HCT116 (cell line): ENCODE measurements around the gene BDH1. TPM values are rescaled to one million over a fixed set of nuclear protein-coding genes. Genes with fewer than 3 reads are reported as not detected.

Experiments
- ATAC-seq: fragments of 200-7000 bp; cut with Tn5 transposase; 2 replicates; pipeline ENCODE4 v1.9.1; 2020; ENCODE audit warnings: mild to moderate bottlenecking, moderate library complexity
- BruUV-seq: library from RNA; stranded (reverse); fragments of 400-500 nt; replicated peaks from 2 replicates; lab custom pipeline; 2021; lab: Mats Ljungman, UMichigan
- CTCF ChIA-PET: fragments of 300-600 bp; sonication (Branson Sonifier 250); formaldehyde crosslinking; loops from one replicate; lab custom pipeline; 2021; ENCODE audit warnings: antibody characterized with exemption; lab: Charles Lee
- POLR2A ChIA-PET: fragments of 300-600, 350-600 bp; sonication (Branson Sonifier 250); formaldehyde crosslinking; loops from one replicate; lab custom pipeline; 2021; ENCODE audit warnings: antibody characterized with exemption; lab: Charles Lee
- RAD21 ChIA-PET, 2 experiments: fragments of 300-600 bp; sonication (Branson Sonifier 250); formaldehyde crosslinking; loops; one replicate each; lab custom pipeline; 2023; ENCODE audit warnings: low total read pairs in 2 of 2; ENCODE audit not compliant: uncharacterized antibody in 2 of 2, unreplicated experiment in 2 of 2, low non-redundant PET in 1 of 2; lab: Charles Lee
- DNase-seq: peaks from one replicate; pipeline ENCODE4 v3.0.0-alpha.2; 2010; ENCODE audit warnings: low read depth, low spot score
- H2AFZ ChIP-seq: fragments of 200-600 bp; shearing (Covaris generic), sonication (generic); 2 replicates; pipeline ENCODE4 v1.6.1; 2017; ENCODE audit warnings: low read depth, mixed run types, mixed read lengths, antibody characterized with exemption, low read length; ENCODE audit not compliant: poor library complexity, severe bottlenecking
- H3K27ac ChIP-seq: 2 replicates; pipeline ENCODE4 v1.5.1; 2012; ENCODE audit warnings: low read depth, low read length
- H3K27me3 ChIP-seq: fragments of 200-600 bp; sonication (generic); 2 replicates; pipeline ENCODE4 v1.6.1; 2016; ENCODE audit warnings: mixed run types, low read length, mixed read lengths; ENCODE audit not compliant: insufficient read depth
- H3K36me3 ChIP-seq, 2 experiments: fragments of 200-500 bp in 1 of 2; fragments of 200-600 bp in 1 of 2; sonication (Bioruptor generic) in 1 of 2; sonication (generic) in 1 of 2; 2 replicates each; pipeline versions ENCODE4 v1.5.1 to v1.6.1; 2014 to 2016; ENCODE audit warnings: low read length in 2 of 2, inconsistent platforms in 1 of 2, mixed read lengths in 1 of 2, mixed run types in 1 of 2; ENCODE audit not compliant: insufficient read depth in 2 of 2, control insufficient read depth in 1 of 2
- H3K4me1 ChIP-seq, 2 experiments: fragments of 200-600 bp in 1 of 2; sonication (generic) in 1 of 2; 2 replicates each; pipeline versions ENCODE4 v1.5.1 to v1.6.1; 2012 to 2017; ENCODE audit warnings: low read length in 2 of 2, inconsistent platforms in 1 of 2, mild to moderate bottlenecking in 1 of 2, mixed read lengths in 1 of 2, mixed run types in 1 of 2, moderate library complexity in 1 of 2; ENCODE audit not compliant: insufficient read depth in 2 of 2, control insufficient read depth in 1 of 2
- H3K4me2 ChIP-seq: fragments of 200-600 bp; sonication (generic); 2 replicates; pipeline ENCODE4 v1.6.1; 2017; ENCODE audit warnings: mixed run types, low read length, mixed read lengths
- H3K4me3 ChIP-seq, 2 experiments: fragments of 200-600 bp in 1 of 2; sonication (generic) in 1 of 2; replicated peaks in 1 of 2; 2 replicates each; pipeline ENCODE4 v1.5.1; 2011 to 2016; ENCODE audit warnings: low read length in 2 of 2, control low read depth in 1 of 2, low read depth in 1 of 2, mild to moderate bottlenecking in 1 of 2, mixed read lengths in 1 of 2, mixed run types in 1 of 2
- H3K79me2 ChIP-seq: fragments of 200-600 bp; sonication (generic); 2 replicates; pipeline ENCODE4 v1.6.1; 2017; ENCODE audit warnings: mild to moderate bottlenecking, mixed run types, low read length, moderate library complexity, mixed read lengths; ENCODE audit not compliant: insufficient read depth
- H3K9ac ChIP-seq: fragments of 200-600 bp; sonication (generic); 2 replicates; pipeline ENCODE4 v1.6.1; 2016; ENCODE audit warnings: low read length, mixed read lengths
- H3K9me2 ChIP-seq: fragments of 200-600 bp; sonication (generic), shearing (Covaris generic); 2 replicates; pipeline ENCODE4 v1.6.1; 2017; ENCODE audit warnings: mixed run types, mild to moderate bottlenecking, moderate library complexity; ENCODE audit not compliant: insufficient read depth
- H3K9me3 ChIP-seq, 2 experiments: fragments of 200-500 bp in 1 of 2; fragments of 200-600 bp in 1 of 2; sonication (Bioruptor generic) in 1 of 2; sonication (generic) in 1 of 2; 2 replicates each; pipeline ENCODE4 v1.6.1; 2014 to 2017; ENCODE audit warnings: low read length in 2 of 2, mixed read lengths in 2 of 2, inconsistent platforms in 1 of 2, low read depth in 1 of 2, mild to moderate bottlenecking in 1 of 2, mixed run types in 1 of 2, moderate library complexity in 1 of 2; ENCODE audit not compliant: control insufficient read depth in 1 of 2, insufficient read depth in 1 of 2
- H4K20me1 ChIP-seq: fragments of 200-600 bp; sonication (generic), shearing (Covaris generic); 2 replicates; pipeline ENCODE4 v1.6.1; 2017; ENCODE audit warnings: mixed run types, mild to moderate bottlenecking, moderate library complexity; ENCODE audit not compliant: insufficient read depth
- CBX3 ChIP-seq: IDR thresholded peaks from 2 replicates; pipeline ENCODE4 v1.6.1; 2012; ENCODE audit warnings: low read depth
- EZH2phosphoT487 ChIP-seq: fragments of 200-600 bp; IDR thresholded peaks from 2 replicates; pipeline ENCODE4 v1.6.1; 2018; ENCODE audit warnings: antibody characterized with exemption, borderline replicate concordance
- MAX ChIP-seq: IDR thresholded peaks from 2 replicates; pipeline ENCODE4 v1.6.1; 2012
- SP1 ChIP-seq: IDR thresholded peaks from 2 replicates; pipeline ENCODE4 v1.6.1; 2012; ENCODE audit warnings: low read depth
- SRF ChIP-seq: IDR thresholded peaks from 2 replicates; pipeline ENCODE4 v1.6.1; 2012; ENCODE audit warnings: low read depth
- ZBTB33 ChIP-seq: IDR thresholded peaks from 2 replicates; pipeline ENCODE4 v1.6.1; 2011; ENCODE audit warnings: mild to moderate bottlenecking, low read length, moderate library complexity; ENCODE audit not compliant: insufficient replicate concordance; ENCODE audit errors: extremely low read depth
- intact Hi-C: fragments of 100-400 bp; cut with micrococcal nuclease; formaldehyde crosslinking; loops from 2 replicates; pipeline ENCODE4 v1.10.0; 2022
- total RNA-seq: library from RNA; stranded (reverse); gene quantifications from one replicate; pipeline ENCODE4 v1.2.1, GENCODE V29; 2021; ENCODE audit not compliant: unreplicated experiment

Gene BDH1
- total RNA-seq, 1 experiment from 2014 or later = 26.6 TPM

GRCh38 chr3:197503652-197504051 is 52.1 kb downstream of the BDH1 start:
- no peaks in the 10 kb centered on the region for H3K9me2 ChIP-seq
- H3K27me3 ChIP-seq = no peaks in the 10 kb centered on the region
- no peak overlapping the region for H3K27ac ChIP-seq
- no TSS peak for BruUV-seq
- no peaks in the 10 kb centered on the region for H3K36me3 ChIP-seq
- peaks cover 0 to 4% of the 10 kb centered on the region in 2 experiments; a peak in 1 of 4 replicates for H3K9me3 ChIP-seq
- H3K79me2 ChIP-seq = no peaks in the 10 kb centered on the region
- CTCF ChIA-PET = no interaction called here
- ATAC-seq = no peak
- intact Hi-C loops = no loop called here
- H3K4me3 ChIP-seq = no peak overlapping the region
- RAD21 ChIA-PET = no interaction called here
- no peaks in the 10 kb centered on the region for H4K20me1 ChIP-seq
- no peak overlapping the region for H3K4me2 ChIP-seq
- no peak for DNase-seq
- H3K9ac ChIP-seq = no peak overlapping the region
- peaks cover 9 to 30% of the 10 kb centered on the region in 2 experiments; a peak in 3 of 4 replicates for H3K4me1 ChIP-seq
- TF ChIP-seq ZBTB33 (no peak), SRF (no peak), EZH2phosphoT487 (no peak), CBX3 (no peak), SP1 (no peak), MAX (no peak)
- H2AFZ ChIP-seq = no peak overlapping the region
- POLR2A ChIA-PET = no interaction called here
